ENCODE results near the gene ATP9A.

DNA sequence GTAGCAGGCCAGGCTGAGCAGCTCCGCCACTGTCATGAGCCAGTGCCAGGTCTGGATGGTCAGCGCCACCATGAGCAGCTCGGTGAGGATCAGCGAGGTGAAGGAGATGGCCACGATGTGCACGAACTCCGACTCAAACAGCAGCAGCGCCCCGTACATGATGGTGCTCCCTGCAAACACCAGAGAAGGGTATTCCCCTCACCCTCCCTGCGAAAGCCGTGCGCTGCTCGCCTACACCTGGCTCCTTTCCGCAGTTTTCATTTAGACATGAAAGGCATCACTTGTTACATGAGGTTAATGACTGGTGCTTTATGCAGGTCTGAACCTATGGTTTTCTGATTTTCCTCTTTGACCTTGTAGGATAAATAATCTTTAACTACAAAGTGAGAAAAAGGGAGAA lies 163.3 kb downstream of the ATP9A start:
- TF ChIP-seq TAF1 (conservative IDR thresholded peaks at IDR 0.05) (no peak), JUND (IDR thresholded peaks at IDR 0.05) (no peak), EGR1 (IDR thresholded peaks at IDR 0.05; ENCODE audit: low read depth in 2 of 2) (no peak), MAX (IDR thresholded peaks at IDR 0.05) (no peak), YY1 (IDR thresholded peaks at IDR 0.05) (no peak), ZBTB33 (IDR thresholded peaks at IDR 0.05) (no peak), SP1 (IDR thresholded peaks at IDR 0.05) (no peak)
- TF ChIP-seq, protein P1, sequence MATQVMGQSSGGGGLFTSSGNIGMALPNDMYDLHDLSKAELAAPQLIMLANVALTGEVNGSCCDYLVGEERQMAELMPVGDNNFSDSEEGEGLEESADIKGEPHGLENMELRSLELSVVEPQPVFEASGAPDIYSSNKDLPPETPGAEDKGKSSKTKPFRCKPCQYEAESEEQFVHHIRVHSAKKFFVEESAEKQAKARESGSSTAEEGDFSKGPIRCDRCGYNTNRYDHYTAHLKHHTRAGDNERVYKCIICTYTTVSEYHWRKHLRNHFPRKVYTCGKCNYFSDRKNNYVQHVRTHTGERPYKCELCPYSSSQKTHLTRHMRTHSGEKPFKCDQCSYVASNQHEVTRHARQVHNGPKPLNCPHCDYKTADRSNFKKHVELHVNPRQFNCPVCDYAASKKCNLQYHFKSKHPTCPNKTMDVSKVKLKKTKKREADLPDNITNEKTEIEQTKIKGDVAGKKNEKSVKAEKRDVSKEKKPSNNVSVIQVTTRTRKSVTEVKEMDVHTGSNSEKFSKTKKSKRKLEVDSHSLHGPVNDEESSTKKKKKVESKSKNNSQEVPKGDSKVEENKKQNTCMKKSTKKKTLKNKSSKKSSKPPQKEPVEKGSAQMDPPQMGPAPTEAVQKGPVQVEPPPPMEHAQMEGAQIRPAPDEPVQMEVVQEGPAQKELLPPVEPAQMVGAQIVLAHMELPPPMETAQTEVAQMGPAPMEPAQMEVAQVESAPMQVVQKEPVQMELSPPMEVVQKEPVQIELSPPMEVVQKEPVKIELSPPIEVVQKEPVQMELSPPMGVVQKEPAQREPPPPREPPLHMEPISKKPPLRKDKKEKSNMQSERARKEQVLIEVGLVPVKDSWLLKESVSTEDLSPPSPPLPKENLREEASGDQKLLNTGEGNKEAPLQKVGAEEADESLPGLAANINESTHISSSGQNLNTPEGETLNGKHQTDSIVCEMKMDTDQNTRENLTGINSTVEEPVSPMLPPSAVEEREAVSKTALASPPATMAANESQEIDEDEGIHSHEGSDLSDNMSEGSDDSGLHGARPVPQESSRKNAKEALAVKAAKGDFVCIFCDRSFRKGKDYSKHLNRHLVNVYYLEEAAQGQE (IDR thresholded peaks at IDR 0.05) = no peak
- TF ChIP-seq, protein P2, sequence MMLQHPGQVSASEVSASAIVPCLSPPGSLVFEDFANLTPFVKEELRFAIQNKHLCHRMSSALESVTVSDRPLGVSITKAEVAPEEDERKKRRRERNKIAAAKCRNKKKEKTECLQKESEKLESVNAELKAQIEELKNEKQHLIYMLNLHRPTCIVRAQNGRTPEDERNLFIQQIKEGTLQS (IDR thresholded peaks at IDR 0.05) = no peak
- TF ChIP-seq, protein P3, sequence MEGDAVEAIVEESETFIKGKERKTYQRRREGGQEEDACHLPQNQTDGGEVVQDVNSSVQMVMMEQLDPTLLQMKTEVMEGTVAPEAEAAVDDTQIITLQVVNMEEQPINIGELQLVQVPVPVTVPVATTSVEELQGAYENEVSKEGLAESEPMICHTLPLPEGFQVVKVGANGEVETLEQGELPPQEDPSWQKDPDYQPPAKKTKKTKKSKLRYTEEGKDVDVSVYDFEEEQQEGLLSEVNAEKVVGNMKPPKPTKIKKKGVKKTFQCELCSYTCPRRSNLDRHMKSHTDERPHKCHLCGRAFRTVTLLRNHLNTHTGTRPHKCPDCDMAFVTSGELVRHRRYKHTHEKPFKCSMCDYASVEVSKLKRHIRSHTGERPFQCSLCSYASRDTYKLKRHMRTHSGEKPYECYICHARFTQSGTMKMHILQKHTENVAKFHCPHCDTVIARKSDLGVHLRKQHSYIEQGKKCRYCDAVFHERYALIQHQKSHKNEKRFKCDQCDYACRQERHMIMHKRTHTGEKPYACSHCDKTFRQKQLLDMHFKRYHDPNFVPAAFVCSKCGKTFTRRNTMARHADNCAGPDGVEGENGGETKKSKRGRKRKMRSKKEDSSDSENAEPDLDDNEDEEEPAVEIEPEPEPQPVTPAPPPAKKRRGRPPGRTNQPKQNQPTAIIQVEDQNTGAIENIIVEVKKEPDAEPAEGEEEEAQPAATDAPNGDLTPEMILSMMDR (IDR thresholded peaks at IDR 0.05; ENCODE audit: low read depth, low read length, missing input control) = no peak

Measured in liver (tissue), 3 donors.